Right lobe of liver (tissue), 6 donors: ENCODE measurements around the gene VGLL3. TPM values are rescaled to one million over a fixed set of nuclear protein-coding genes. Genes with fewer than 3 reads are reported as not detected.

Experiments used
- ATAC-seq, 4 donors: fragments of 200-7000 bp; cut with Tn5 transposase; one replicate each; pipeline ENCODE4 v1.9.1; 2020; ENCODE audit warnings: mild to moderate bottlenecking in 4 of 4, moderate library complexity in 4 of 4
- DNase-seq, 3 donors: peaks; one replicate each; pipeline ENCODE4 v3.0.0-alpha.2; 2020
- H3K27ac ChIP-seq, 3 donors: fragments of 200-600 bp; one replicate each; pipeline ENCODE4 v1.8.0; 2022
- H3K27me3 ChIP-seq, 2 donors: fragments of 200-600 bp; one replicate each; pipeline ENCODE4 v1.8.0; 2022
- H3K36me3 ChIP-seq, 4 donors: fragments of 200-600 bp; sonication (generic) in 1 of 4; one replicate each; pipeline versions ENCODE4 v1.5.1 to v1.8.0; 2017 to 2022; ENCODE audit warnings: control low read depth in 1 of 4
- H3K4me1 ChIP-seq, 4 donors: fragments of 200-600 bp; sonication (generic) in 1 of 4; one replicate each; pipeline versions ENCODE4 v1.5.1 to v1.8.0; 2017 to 2022; ENCODE audit warnings: control low read depth in 1 of 4
- H3K4me3 ChIP-seq, 3 donors: fragments of 200-600 bp; one replicate each; pipeline ENCODE4 v1.8.0; 2022
- H3K9me3 ChIP-seq, 4 donors: fragments of 200-600 bp; sonication (generic) in 1 of 4; one replicate each; pipeline versions ENCODE4 v1.5.1 to v1.8.0; 2017 to 2022; ENCODE audit warnings: control low read depth in 1 of 4
- CTCF ChIP-seq, 4 donors: fragments of 200-600 bp in 3 of 4; fragments of 450-650 bp in 1 of 4; IDR thresholded peaks; one replicate each; pipeline versions ENCODE4 v1.5.1 to v1.8.0; 2016 to 2022; ENCODE audit warnings: antibody characterized with exemption in 4 of 4, mild to moderate bottlenecking in 2 of 4
- POLR2A ChIP-seq: fragments of 450-650 bp; IDR thresholded peaks from one replicate; pipeline ENCODE4 v1.6.1; 2017; ENCODE audit warnings: antibody characterized with exemption, mild to moderate bottlenecking
- WGBS: methylation state at CpG from one replicate; pipeline ENCODE4 v1.1.6; 2018; ENCODE audit warnings: low coverage, low lambda C conversion rate; ENCODE audit not compliant: insufficient coverage; ENCODE audit errors: missing lambda C conversion rate; 5-methylcytosine and 5-hydroxymethylcytosine counted together
- intact Hi-C, 2 donors: fragments of 100-400 bp; cut with DNase I; formaldehyde crosslinking; loops; one replicate each; pipeline versions ENCODE4 v1.11.2 to v1.14.1; 2022
- total RNA-seq, 6 experiments: library from RNA; depleted of rRNA in 2 of 6; stranded (reverse); fragments of >200 nt in 2 of 6; fragmentation: NEBNext Ultra II Directional in 3 of 6; extraction: Animal tissue kit (Norgen Biotek cat#: 25700) in 3 of 6; gene quantifications; one replicate each; pipeline versions ENCODE4 v1.1.0 to v1.2.4, GENCODE V29; 2016 to 2023
- donor health status: DM: no; HTN: yes; CAD: no.
- donor health status: DM: no; HTN: no; CAD: no.
- donor health status: DM: no; HTN: no; CAD: no.
- donor health status: DM: no; HTN: yes; CAD: no.
- donor health status: DM: no; HTN: yes; CAD: no.

The VGLL3 gene
- total RNA-seq, 6 experiments from 2014 or later: 0.21 to 3.8 (median 0.79) TPM

- WGBS: 67% methylated on average over 1 of the region's 1 CpG
- Histone ChIP-seq H3K36me3 (no peaks in the 10 kb centered on the region), H3K9me3 (no peaks in the 10 kb centered on the region), H3K27me3 (no peaks in the 10 kb centered on the region), H3K27ac (no peak overlapping the region), H3K4me1 (no peaks in the 10 kb centered on the region), H3K4me3 (no peak overlapping the region)
- DNase-seq (no peak), ATAC-seq (no peak)
- no peak for TF ChIP-seq CTCF (IDR thresholded peaks at IDR 0.05)
- TF ChIP-seq POLR2A: no peak
- intact Hi-C loops: no loop called here
Observed at GRCh38 chr3:86963611-86964010, 27.3 kb downstream of the VGLL3 start.

GRCh38 chr3:86961297-86961696 is 29.7 kb downstream of the VGLL3 start:
- 38% methylated on average over 3 of the region's 3 CpGs for WGBS
- ATAC-seq (no peak), DNase-seq (no peak)
- no peak overlapping the region for H3K4me3 ChIP-seq
- intact Hi-C loops: no loop called here
- TF ChIP-seq POLR2A (no peak), CTCF (IDR thresholded peaks at IDR 0.05) (no peak)
- no peaks in the 10 kb centered on the region for H3K27me3 ChIP-seq
- no peak overlapping the region for H3K27ac ChIP-seq
- no peaks in the 10 kb centered on the region for H3K9me3 ChIP-seq
- no peaks in the 10 kb centered on the region for H3K36me3 ChIP-seq
- H3K4me1 ChIP-seq: no peaks in the 10 kb centered on the region

GRCh38 chr3:86960550-86960949 is 30.4 kb downstream of the VGLL3 start:
- TF ChIP-seq POLR2A: no peak
- no peak for TF ChIP-seq CTCF (IDR thresholded peaks at IDR 0.05)
- intact Hi-C loops: no loop called here
- WGBS: 52% methylated on average over 3 of the region's 3 CpGs
- ATAC-seq: no peak
- H3K36me3 ChIP-seq: no peaks in the 10 kb centered on the region
- DNase-seq: no peak
- H3K4me1 ChIP-seq: no peaks in the 10 kb centered on the region
- H3K27ac ChIP-seq: no peak overlapping the region
- no peaks in the 10 kb centered on the region for H3K27me3 ChIP-seq
- H3K4me3 ChIP-seq: no peak overlapping the region
- H3K9me3 ChIP-seq: no peaks in the 10 kb centered on the region

- Histone ChIP-seq H3K27ac (no peak overlapping the region), H3K27me3 (no peaks in the 10 kb centered on the region), H3K36me3 (no peaks in the 10 kb centered on the region), H3K4me1 (no peaks in the 10 kb centered on the region), H3K9me3 (no peaks in the 10 kb centered on the region), H3K4me3 (no peak overlapping the region)
- WGBS: 29% methylated on average over 1 of the region's 1 CpG
- ATAC-seq (no peak), DNase-seq (no peak)
- TF ChIP-seq POLR2A (no peak), CTCF (IDR thresholded peaks at IDR 0.05) (no peak)
- intact Hi-C loops: no loop called here
Observed at GRCh38 chr3:86958534-86958933, 32.4 kb downstream of the VGLL3 start.

GRCh38 chr3:86954747-86955146 is 36.2 kb downstream of the VGLL3 start:
- no peak for DNase-seq
- ATAC-seq: no peak
- intact Hi-C loops: no loop called here
- H3K36me3 ChIP-seq: no peaks in the 10 kb centered on the region
- H3K27ac ChIP-seq: no peak overlapping the region
- no peak overlapping the region for H3K4me3 ChIP-seq
- TF ChIP-seq CTCF (IDR thresholded peaks at IDR 0.05) (no peak), POLR2A (no peak)
- no peaks in the 10 kb centered on the region for H3K27me3 ChIP-seq
- 63% methylated on average over 2 of the region's 2 CpGs for WGBS
- no peaks in the 10 kb centered on the region for H3K9me3 ChIP-seq
- no peaks in the 10 kb centered on the region for H3K4me1 ChIP-seq
